Stimulated activated naive CD4-positive, alpha-beta T cell (primary cell): Measurements from ENCODE around the gene METTL24.
"Not testable (repeated sequence)": the region's sequence is repeated elsewhere in the genome, so short reads cannot be mapped to it uniquely, and the experiment has no call there.

Experiments used
- DNase-seq, 6 experiments: peaks; one replicate each; lab custom pipeline; 2025; lab: John Stamatoyannopoulos, UW

METTL24 gene

GRCh38 chr6:110265273-110265672 lies 92.9 kb downstream of the METTL24 start:
- no peak for DNase-seq

- no peak for DNase-seq
Measured at GRCh38 chr6:110256366-110256765, 101.8 kb downstream of the METTL24 start.

- DNase-seq = no peak
Measured at GRCh38 chr6:110255211-110255750, 102.9 kb downstream of the METTL24 start.

GRCh38 chr6:110250838-110251237 lies 107.3 kb downstream of the METTL24 start:
- DNase-seq = no peak

GRCh38 chr6:110250058-110250457 lies 108.1 kb downstream of the METTL24 start:
- DNase-seq = no peak

- DNase-seq = no peak
Measured at GRCh38 chr6:110246900-110247546, 111.1 kb downstream of the METTL24 start.

GRCh38 chr6:110246378-110246777 lies 111.8 kb downstream of the METTL24 start:
- DNase-seq = no peak

- DNase-seq = not testable (repeated sequence)
Measured at GRCh38 chr6:110244621-110245020, 113.5 kb downstream of the METTL24 start.

GRCh38 chr6:110239526-110240274 lies 118.4 kb downstream of the METTL24 start:
- DNase-seq = no peak

GRCh38 chr6:110236007-110236406 lies 122.1 kb downstream of the METTL24 start:
- DNase-seq = not testable (repeated sequence)

GRCh38 chr6:110233770-110234374 lies 124.3 kb downstream of the METTL24 start:
- peak in 1 of 6 experiments; percentile 10 for DNase-seq

GRCh38 chr6:110232450-110232849 lies 125.7 kb downstream of the METTL24 start:
- DNase-seq = no peak

- DNase-seq = no peak
Measured at GRCh38 chr6:110226261-110226660, 131.9 kb downstream of the METTL24 start.

GRCh38 chr6:110221738-110222137 lies 136.4 kb downstream of the METTL24 start:
- no peak for DNase-seq

- no peak for DNase-seq
Measured at GRCh38 chr6:110217266-110217665, 140.9 kb downstream of the METTL24 start.

GRCh38 chr6:110216140-110216539 lies 142.0 kb downstream of the METTL24 start:
- DNase-seq = no peak

- no peak for DNase-seq
Measured at GRCh38 chr6:110214338-110214737, 143.8 kb downstream of the METTL24 start.

- DNase-seq = no peak
Measured at GRCh38 chr6:110211753-110212152, 146.4 kb downstream of the METTL24 start.

GRCh38 chr6:110207652-110208051 lies 150.5 kb downstream of the METTL24 start:
- no peak for DNase-seq

- no peak for DNase-seq
Measured at GRCh38 chr6:110201151-110201884, 156.8 kb downstream of the METTL24 start.

GRCh38 chr6:110198561-110198960 lies 159.6 kb downstream of the METTL24 start:
- no peak for DNase-seq

GRCh38 chr6:110196874-110197273 lies 161.3 kb downstream of the METTL24 start:
- no peak for DNase-seq
